ENCODE measurements around the gene OGDH.
A peak's percentile ranks its signal among the peaks of the same experiment; 100 is the strongest.
"Not testable (repeated sequence)": the region's sequence is repeated elsewhere in the genome, so short reads cannot be mapped to it uniquely, and the experiment has no call there.

OGDH gene

DNA sequence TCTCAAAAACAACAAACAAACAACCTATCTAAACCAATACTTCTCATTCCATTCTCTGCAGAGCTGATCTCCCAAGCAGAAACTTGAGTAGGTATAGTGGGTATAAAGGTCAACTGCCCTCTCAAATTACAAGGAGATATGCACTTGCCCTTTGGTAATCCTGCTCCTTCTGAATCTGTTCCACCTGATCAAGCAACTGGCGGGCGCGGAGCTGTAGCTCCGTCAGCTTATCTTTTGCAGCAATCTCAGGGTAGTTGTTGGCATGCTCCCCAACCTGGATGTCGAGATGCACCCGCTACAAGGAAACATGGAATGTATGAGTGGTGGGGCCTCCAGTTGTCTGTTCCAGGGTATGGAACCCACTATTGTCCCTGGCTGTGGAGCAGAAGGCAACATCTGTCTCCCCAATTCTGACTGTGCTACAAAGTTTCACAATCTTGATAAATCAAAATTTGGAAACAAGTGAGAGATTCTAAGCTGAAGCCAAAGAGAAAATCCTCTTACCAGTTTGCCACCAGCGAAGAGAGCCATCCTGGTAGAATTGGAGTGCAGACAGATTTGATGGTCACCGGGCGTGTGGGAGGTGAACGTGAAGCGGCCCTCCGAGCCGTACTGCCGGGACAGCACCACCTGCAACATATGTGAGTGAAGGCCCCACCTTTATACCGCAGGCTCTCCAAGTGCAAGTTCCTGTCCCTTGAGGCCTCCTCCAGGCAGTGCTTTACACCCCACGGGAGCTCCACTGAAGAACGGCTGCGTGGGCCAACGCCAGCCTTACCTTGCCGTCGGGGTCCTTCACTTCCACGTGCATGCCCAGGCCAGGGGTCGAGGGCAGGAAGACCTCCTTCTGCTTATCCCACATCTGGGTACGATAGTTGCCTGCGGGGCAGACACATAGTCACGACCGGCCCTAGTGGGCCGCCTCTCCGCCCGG, 25.2 kb upstream of the OGDH start:
- DNase-seq (ENCODE audit: low read depth) = no peak

DNA sequence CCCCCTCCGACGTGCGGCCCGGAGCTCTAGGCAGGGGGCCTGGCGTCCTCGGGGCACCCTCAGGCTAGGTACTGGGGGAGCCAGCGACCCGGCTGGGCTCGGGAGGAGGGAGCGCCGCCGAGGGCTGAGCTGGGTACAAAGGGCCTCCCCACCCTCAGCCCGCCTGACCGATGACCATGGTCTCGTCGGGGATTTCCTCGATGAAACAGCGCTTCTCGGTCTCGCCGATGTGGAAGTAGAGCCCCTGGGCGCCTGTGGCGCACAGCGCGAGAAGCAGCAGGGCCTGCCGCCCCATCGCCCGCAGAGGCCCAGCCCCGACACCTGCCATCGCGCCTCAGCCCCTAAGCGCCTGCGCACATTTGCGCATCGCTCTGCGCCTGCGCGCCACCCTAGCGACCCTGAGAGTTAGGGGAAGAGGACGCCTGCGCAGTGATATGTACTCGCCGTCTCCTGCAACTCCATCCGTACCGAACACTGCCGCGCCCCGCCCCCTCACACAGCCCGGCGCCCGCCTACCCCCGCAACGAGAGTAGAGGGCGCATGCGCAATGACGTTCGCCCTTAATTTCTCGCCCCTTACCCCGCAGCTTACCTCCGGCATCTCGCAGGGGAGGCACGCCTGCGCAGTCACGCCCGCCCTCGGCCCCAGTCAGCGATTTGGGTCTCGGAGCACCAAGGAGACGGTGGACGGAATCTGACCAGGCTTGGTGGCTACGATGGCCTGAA, 24.4 kb upstream of the OGDH start, which contains the start of gene TMED4:
Gene TMED4, minus strand, starts transcription at position 353 of the 725 bp plus-strand sequence. Its CDS starts 25 bp downstream, at position 328.
- DNase-seq (ENCODE audit: low read depth) = peak; percentile 89

DNA sequence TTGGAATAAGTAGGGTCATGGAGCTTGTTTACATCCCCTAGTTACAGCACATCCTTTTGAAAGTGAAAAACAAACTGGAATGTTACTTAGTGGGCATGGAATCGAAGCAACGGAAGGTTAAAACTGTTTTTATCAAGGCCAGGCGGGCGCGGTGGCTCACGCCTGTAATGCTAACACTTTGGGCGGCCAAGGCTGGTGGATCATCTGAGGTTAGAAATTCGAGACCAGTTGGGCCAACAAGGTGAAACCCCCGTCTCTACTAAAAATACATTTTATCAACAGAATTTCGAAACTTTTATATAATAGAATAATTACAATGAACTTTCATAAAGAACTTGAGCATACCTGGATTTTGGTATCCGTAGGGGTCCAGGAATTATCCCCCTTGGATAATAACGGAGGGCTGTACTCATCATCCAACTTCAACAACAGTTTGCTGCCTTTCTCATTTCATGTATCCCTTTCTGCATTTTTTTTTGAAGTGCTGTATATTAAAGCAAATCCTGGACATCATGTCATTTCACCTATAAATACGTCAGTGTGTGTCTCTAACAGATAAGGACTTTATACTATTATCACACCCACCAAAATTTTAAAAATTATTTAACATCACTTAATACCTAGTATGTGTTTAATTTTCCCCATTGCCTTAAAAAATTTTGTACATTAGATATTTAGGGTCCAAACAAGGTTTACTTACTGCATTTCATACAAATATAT, 23.1 kb upstream of the OGDH start:
- no peak for DNase-seq (ENCODE audit: low read depth)

DNA sequence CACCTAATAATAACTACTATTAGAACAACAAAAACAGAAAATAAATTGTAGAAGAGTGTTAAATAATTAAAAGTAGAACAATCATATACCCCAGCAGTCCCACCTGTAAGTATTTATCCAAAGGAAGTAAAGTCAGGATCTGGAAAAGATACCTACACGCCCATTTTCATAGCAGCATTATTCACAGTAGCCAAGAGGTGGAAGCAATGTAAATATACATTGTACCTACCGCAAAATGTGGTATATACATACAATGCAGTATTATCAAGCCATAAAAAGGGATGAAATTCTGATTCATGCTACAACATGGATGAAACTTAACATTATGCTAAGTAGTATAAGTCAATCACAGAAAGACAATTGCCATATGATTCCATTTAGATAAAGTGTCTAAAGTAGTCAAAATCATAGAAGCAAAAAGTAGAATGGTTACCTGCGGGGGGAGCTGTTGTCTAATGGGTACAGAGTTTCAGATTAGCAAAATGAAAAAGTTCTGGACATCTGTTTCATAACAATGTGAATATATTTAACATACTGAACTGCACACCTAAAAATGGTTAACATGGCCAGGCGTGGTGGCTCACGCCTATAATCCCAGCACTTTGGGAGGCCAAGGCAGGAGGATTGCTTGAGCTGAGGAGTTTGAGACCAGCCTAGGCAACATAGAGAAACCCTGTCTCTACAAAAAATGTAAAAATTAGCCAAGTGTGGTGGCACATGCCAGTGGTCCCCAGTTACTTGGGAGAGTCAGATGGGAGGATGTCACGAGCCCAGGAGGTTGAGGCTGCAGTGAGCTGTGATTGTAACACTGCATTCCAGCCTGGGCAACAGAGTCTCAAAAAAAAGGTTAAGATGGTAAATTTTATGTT, 18.4 kb upstream of the OGDH start:
- no peak for DNase-seq (ENCODE audit: low read depth)

DNA sequence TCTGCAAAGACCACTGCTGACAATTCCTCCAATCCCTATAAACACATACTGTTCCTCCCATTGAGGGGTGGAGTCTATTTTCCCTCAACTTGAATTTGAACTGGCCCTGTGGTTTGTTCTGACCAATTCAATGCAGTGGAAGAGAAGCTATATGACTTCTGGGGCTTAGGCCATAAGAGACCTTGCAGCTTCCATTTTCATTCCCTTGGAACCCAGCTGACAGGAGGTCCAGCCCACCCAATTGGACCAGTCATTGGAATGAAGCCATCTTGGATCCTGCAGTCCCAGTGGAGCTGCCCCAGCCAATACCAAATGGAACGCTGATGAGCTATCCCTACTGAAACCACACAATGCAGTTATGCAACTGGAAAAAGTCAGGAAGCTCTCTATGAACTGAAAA, 15.5 kb upstream of the OGDH start:
- DNase-seq (ENCODE audit: low read depth) = no peak

DNA sequence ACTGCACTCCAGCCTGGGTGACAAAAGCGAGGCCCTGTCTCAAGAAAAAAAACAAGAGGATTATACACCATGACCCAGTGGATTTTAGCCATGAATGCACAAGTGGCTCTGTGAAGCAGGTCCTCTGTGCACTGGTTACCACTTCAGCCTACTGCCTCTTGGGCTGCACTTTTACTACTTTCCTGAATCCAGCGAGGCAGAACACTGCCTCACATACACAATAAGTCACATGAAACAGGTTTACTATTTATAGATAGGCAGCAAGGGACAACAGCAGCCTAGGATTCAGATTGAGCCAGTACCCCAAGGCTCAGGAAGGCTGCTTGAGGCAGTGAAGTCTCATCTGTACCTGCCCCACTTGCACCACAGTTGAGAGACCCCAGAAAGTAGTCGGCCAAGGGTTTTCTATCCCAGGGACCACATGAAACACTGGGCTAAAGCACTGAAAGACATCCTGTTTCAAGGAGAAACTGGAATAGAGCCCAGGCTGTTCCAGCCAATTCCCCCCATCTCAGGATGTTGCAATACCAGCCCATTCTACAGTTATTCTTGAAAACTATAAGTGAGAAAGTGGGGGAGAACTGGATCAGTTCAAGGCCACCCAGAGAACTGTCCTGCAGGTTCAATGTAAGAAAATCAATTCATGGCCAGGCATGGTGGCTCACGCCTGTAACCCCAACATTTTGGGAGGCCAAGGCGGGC, 10.3 kb upstream of the OGDH start:
- DNase-seq (ENCODE audit: low read depth) = no peak

DNA sequence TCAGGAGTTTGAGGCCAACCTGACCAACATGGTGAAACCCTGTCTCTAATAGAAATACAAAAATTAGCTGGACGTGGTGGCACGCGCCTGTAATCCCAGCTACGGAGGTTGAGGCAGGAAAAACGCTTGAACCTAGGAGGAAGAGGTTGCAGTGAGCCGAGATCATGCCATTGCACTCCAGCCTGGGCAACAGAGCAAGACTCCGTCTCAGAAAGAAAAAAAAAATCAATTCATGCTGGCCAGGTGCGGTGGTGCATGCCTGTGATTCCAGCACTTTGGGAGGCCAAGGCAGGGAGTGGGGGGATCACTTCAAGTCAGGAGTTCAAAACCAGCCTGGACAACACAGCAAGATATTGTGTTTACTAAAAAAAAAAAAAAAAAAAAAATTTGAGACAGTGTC, 9.2 kb upstream of the OGDH start:
- DNase-seq (ENCODE audit: low read depth) = not testable (repeated sequence)

DNA sequence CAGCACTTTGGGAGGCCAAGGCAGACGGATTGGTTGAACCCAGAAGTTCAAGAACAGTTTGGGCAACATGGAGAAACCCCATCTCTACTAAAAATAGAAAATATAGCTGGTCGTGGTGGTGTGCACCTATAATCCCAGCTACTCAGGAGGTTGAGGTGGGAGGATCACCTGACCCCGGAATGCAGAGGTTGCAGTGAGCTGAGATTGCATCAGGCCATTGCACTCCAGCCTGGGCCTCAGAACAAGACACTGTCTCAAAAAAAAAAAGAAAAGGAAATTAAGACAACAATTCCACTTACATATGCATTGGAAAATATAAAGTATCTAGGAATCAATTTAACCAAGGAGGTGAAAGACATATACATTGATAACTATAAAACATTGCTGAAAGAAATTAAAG, 7.2 kb upstream of the OGDH start:
- DNase-seq (ENCODE audit: low read depth) = no peak

DNA sequence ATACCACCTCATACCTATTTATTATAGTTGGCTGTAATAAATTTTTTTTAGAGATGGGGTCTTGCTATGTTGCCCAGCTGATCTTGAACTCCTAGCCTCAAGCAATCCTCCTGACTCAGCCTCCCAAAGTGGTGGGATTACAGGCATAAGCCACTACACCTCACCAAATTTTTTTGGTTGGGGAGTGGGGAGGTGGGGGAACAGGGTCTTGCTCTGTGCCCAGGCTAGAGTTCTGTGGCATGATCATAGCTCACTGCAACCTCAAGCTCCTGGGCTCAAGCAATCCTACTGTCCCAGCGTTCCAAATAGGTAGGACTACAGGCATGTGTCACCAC, 3.9 kb upstream of the OGDH start:
- DNase-seq (ENCODE audit: low read depth) = no peak

DNA sequence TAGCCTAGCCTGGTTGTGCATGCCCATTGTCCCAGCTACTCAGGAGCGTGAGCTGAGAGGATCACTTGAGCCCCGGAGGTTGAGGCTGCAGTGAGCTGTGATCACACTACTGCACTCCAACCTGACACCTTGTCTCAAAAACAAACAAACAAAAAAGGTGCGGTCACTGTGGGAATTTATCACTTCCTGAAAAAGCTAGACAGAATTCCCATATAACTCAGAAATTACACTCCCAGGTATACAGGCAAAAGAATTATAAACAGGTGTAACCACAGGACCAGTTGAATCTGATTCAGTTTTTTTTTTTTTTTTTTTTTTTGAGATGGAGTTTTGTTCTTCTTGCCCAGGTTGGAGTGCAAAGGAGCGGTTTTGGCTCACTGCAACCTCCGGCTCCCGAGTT, 3.2 kb upstream of the OGDH start:
- DNase-seq (ENCODE audit: low read depth) = no peak

DNA sequence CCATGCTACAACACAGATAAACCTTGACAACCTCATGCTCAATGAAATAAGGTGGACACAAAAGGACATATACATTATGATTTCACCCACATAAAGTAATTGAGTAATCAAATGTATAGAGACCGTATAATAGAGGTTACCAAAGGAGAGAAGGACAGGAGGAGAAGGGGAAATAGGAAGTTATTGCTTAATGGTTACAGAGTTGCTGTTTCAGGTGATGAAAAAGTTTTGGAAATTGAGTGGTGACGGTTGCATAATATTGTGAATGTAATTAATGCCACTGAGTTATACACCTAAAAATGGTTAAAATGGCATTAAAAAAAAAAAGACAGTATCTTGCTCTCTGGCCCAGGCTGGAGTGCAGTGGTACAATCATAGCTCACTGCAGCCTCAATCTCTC, 1.5 kb upstream of the OGDH start:
- no peak for DNase-seq (ENCODE audit: low read depth)

DNA sequence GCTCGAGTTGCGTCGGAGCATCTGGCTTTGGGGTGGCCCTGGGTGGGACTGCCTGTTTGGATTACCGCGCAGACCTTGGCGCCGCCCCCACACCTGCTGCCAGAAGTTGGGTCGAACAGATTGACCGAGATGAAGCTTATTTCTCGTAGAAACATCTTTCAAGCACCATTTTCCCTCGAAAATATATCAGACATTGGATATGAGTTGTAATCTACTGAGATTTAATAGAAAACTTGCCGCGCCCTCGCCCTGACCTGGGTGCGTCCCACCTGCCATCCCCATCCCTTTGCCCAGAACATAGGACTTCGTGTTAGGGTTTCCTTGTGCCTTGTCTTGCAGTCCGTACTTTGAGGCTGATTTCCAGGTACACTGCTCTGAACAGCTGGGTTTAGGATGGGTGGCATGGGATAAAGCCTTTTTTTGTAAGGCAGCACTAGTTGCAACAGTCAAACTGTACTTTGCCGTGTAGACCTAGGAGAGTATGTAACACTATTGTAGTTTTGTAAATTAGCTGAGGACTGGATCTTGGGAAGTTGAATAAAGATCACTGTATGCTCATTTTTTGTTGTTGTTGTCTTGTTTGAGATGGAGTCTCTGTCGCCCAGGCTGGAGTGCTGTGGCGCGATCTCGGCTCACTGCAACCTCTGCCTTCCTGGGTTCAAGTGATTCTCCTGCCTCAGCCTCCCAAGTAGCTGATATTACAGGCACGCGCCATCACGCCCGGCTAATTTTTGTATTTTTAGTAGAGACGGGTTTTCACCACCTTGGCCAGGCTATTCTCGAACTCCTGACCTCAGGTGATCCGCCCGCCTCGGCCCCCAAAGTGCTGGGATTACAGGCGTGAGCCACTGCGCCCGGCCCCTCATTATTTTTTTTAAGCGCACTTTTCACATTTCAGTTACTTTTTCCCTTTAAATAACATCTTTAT, 978 bp downstream of the OGDH start:
- no peak for DNase-seq (ENCODE audit: low read depth)

DNA sequence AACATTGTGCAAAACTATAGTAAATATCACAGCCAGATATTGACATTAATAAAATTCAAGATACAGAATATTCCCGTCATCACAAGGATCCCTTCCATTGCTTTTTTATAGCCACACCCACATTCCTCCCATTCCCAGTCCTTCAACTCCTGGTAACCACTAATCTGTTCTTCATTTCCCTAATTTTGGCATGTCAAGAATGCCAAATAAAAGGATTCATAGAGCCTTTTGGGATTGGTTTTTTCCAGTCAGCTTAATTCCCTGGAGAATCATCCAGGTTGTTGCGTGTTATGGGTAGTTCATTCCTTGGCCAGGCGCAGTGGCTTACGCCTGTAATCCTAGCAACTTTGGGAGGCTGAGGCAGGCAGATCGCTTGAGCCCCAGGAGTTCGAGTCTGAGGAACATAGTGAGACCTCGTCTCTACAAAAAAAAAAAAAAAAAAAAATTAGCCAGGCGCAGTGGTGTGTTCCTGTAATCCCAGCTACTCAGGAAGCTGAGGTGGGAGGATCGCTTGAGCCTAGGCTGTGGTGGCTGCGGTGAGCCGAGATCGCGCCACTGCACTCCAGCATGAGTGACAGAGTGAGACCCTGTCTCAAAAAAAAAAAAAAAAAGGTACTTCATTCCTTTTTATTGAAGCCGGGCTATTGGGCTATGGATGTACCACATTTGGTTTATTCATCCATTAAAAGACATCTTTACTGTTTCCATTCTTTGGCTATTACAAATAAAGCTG, 2.7 kb downstream of the OGDH start:
- DNase-seq (ENCODE audit: low read depth) = peak; percentile 63

DNA sequence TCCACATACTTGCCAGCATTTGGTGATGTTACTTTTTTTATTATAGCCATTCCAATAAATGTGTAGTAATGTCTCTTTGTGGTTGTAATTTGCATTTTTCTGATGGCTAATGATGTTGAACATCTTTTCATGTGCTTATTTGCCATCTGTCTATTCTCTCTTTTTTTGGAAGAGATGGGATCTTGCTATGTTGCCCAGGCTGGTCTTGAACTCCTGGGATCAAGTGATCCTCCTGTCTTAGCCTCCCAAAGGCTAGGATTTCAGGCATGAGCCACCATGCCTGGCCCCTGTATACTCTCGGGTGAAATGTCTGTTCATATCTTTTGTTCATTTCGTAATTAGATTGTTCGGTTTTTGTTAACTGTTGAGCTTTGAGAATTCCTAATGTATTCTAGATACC, 3.4 kb downstream of the OGDH start:
- DNase-seq (ENCODE audit: low read depth) = no peak

DNA sequence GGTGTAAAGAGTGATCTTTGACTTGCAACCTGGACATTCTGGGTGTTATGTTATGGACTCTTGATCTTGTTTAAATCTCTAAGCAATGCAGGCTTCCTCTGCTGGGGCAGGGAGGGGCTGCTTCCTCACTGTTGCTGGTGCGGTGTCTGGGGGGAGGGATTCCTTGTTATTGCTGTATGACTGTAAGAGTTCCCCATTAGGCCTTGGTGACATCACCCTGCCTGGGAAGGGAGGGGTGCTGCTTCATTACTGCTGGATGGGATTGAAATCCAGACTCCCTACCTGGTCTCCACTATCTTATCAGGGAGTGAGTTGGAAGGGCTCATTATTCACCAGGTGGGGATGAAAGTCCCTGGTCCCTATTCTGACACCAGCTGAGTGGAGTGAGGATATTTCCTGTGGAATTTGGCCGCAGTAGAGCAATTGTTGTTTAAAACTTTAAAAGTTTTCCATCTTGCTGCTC, 8.8 kb downstream of the OGDH start:
- no peak for DNase-seq (ENCODE audit: low read depth)

DNA sequence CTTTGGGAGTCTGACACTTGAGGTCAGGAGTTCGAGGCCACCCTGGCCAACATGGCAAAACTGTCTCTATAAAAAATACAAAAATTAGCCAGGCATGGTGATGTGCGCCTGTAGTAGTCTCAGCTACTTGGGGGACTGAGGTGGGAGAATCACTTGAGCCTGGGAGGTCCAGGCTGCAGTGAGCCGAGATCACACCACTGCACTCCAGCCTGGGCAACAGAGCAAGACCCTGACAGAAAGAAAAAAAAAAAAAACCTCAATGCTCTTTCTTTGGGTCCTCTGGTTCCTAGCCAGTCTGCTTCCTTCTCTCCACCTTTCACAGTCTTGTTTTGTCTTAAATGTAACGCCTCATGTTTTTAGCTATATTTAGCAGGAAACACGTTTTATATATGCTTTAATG, 9.4 kb downstream of the OGDH start:
- DNase-seq (ENCODE audit: low read depth) = no peak

DNA sequence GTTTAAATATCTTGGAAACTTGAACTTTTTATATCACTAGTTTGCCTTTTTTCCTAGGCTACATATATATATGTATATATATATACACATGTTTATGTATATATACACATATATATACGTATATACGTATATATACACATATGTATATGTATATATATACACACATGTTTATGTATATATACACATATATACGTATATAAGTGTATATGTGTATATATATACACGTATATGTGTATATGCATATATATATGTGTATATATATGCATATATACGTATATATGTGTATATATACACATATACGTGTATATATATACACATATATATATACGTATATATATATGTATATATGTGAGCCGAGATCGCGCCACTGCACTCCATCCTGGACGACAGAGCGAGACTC, 10.1 kb downstream of the OGDH start:
- DNase-seq (ENCODE audit: low read depth) = no peak

DNA sequence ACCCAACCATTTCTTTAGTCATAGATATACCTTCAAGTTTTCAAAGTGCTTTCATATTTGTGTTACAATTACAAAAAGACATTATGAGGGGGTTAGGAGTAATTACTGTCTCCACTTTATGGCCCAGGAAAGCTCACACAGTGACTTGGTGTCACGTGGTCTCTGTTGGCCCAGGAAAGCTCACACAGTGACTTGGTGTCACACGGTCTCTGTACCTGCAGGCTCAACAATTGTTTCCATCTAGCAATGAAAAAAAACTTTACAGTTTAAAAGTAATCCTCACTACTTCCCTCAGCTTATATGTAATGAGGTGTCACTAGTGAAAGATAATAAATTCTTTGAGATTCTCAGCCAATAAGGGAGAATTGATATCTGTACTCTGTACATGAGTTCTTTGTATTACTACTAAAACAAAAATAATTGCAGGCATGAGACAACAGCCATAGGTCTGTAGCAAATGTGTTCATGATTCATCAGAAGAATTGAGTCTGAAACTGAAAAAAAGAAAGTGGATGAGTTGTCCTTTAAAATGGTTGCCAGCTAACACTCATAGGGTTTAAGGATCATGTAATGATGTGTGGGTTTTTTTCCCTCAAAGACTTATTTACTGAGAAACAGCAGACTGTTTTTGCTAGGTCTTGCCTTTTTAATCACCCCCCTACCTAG, 10.9 kb downstream of the OGDH start:
- DNase-seq (ENCODE audit: low read depth) = no peak

DNA sequence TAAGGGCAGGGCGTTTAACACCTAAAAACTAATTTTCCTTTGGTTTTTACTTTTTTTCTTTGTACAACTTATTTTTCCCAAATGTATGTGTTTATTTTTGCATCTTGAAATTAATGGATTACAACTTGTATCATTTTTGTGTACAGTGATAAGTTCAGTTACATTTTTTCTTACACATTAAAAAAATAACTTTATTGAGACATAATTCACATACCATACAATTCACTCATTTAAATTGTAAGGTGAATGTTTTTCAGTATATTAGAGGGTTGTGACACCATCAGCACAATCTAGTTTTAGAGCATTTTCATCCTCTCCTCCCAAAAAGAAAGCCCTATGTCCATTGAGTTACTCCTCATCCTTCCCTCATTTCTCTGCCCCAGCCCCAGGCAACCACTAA, 11.6 kb downstream of the OGDH start:
- no peak for DNase-seq (ENCODE audit: low read depth)

Measured in HS-27A (cell line).